Measurements from ENCODE around the gene RAB43. TPM values are rescaled to one million over a fixed set of nuclear protein-coding genes. Genes with fewer than 3 reads are reported as not detected.

RAB43 gene
- total RNA-seq, 4 donors from 2014 or later: 12.8 to 18.5 (median 16.3) TPM

- TF ChIP-seq CTCF (IDR thresholded peaks at IDR 0.05): no peak
- ATAC-seq (ENCODE audit: low FRiP score): no peak
Observed at GRCh38 chr3:129085818-129086217, 35.8 kb downstream of the RAB43 start.

GRCh38 chr3:129085165-129085715 is 36.4 kb downstream of the RAB43 start:
- DNase-seq (ENCODE audit: low spot score): no peak
- no peak for TF ChIP-seq CTCF (IDR thresholded peaks at IDR 0.05)
- no peak for ATAC-seq (ENCODE audit: low FRiP score)

More at GRCh38 chr3:129085818-129086217, 35.8 kb downstream of the RAB43 start:
- no peak for DNase-seq (ENCODE audit: low spot score)

GRCh38 chr3:129084501-129084900 is 37.1 kb downstream of the RAB43 start:
- ATAC-seq (ENCODE audit: low FRiP score) (no peak), DNase-seq (ENCODE audit: low spot score) (no peak)
- no peak for TF ChIP-seq CTCF (IDR thresholded peaks at IDR 0.05)

- DNase-seq (ENCODE audit: low spot score) (no peak), ATAC-seq (ENCODE audit: low FRiP score) (no peak)
- TF ChIP-seq CTCF (IDR thresholded peaks at IDR 0.05): no peak
Observed at GRCh38 chr3:129082026-129082425, 39.6 kb downstream of the RAB43 start.

- TF ChIP-seq CTCF (IDR thresholded peaks at IDR 0.05): no peak
- no peak for ATAC-seq (ENCODE audit: low FRiP score)
- DNase-seq (ENCODE audit: low spot score): no peak
Observed at GRCh38 chr3:129081503-129081902, 40.1 kb downstream of the RAB43 start.

GRCh38 chr3:129078510-129078909 is 43.1 kb downstream of the RAB43 start:
- DNase-seq (ENCODE audit: low spot score): no peak
- TF ChIP-seq CTCF (IDR thresholded peaks at IDR 0.05): no peak
- no peak for ATAC-seq (ENCODE audit: low FRiP score)

- no peak for ATAC-seq (ENCODE audit: low FRiP score)
- no peak for DNase-seq (ENCODE audit: low spot score)
- TF ChIP-seq CTCF (IDR thresholded peaks at IDR 0.05): no peak
Observed at GRCh38 chr3:129077222-129077621, 44.4 kb downstream of the RAB43 start.
